GM10266 (cell line): ENCODE measurements around the gene SNAPIN.
"Not testable (repeated sequence)": the region's sequence is repeated elsewhere in the genome, so short reads cannot be mapped to it uniquely, and the experiment has no call there.

Experiments
- DNase-seq: peaks from one replicate; pipeline ENCODE4 v3.0.0; 2012; ENCODE audit errors: extremely low spot score
- CTCF ChIP-seq: IDR thresholded peaks from 2 replicates; pipeline ENCODE4 v1.5.1; 2012; ENCODE audit warnings: mild to moderate bottlenecking, low read depth; ENCODE audit not compliant: control insufficient read depth, insufficient read depth; ENCODE audit errors: missing control alignments

The SNAPIN gene

GRCh38 chr1:153661111-153661708 lies 2.7 kb downstream of the SNAPIN start:
- DNase-seq, result no peak
- no peak for TF ChIP-seq CTCF

GRCh38 chr1:153662269-153662668 lies 3.8 kb downstream of the SNAPIN start:
- no peak for DNase-seq
- TF ChIP-seq CTCF, result no peak

GRCh38 chr1:153663211-153663610 lies 4.7 kb downstream of the SNAPIN start:
- DNase-seq, result no peak
- no peak for TF ChIP-seq CTCF

GRCh38 chr1:153667439-153667838 lies 8.9 kb downstream of the SNAPIN start:
- TF ChIP-seq CTCF, result no peak
- no peak for DNase-seq

- not testable (repeated sequence) for DNase-seq
Measured at GRCh38 chr1:153668672-153669071, 10.2 kb downstream of the SNAPIN start.

DNA sequence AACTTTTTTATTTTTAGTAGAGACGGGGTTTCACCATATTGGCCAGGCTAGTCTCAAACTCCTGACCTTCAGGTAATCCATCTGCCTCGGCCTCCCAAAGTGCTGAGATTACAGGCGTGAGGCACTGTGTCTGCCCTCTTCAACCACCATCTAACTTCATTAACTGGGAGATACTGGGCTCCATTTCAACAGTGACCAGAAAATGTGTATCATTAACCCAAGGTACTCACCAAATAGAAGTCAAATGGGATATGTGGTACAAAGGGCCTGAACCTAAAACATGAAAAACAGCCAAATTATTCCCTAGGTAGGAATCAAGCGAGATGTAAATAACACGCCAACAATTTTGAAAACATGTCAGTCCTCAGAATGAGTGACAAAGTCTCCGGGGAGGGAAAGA lies 11.1 kb downstream of the SNAPIN start:
- no peak for DNase-seq
- no peak for TF ChIP-seq CTCF

- no peak for DNase-seq
Measured at GRCh38 chr1:153670257-153670858, 11.9 kb downstream of the SNAPIN start.

More at GRCh38 chr1:153670257-153670858, 11.9 kb downstream of the SNAPIN start:
- no peak for TF ChIP-seq CTCF
